Endothelial cell of umbilical vein (primary cell): ENCODE data around the gene PDE1C. TPM values are rescaled to one million over a fixed set of nuclear protein-coding genes. Genes with fewer than 3 reads are reported as not detected.

ENCODE experiments used
- BruUV-seq: library from RNA; stranded (reverse); fragments of 400-500 nt; replicated peaks from 2 replicates; lab custom pipeline; 2021; lab: Mats Ljungman, UMichigan
- CTCF ChIA-PET: fragments of 300-600, 350-600 bp; sonication (Branson Sonifier 250); formaldehyde crosslinking; loops from one replicate; lab custom pipeline; 2021; ENCODE audit warnings: antibody characterized with exemption, inconsistent platforms; lab: Charles Lee
- POLR2A ChIA-PET: fragments of 300-600, 350-600 bp; sonication (Branson Sonifier 250); formaldehyde crosslinking; loops from one replicate; lab custom pipeline; 2021; ENCODE audit warnings: antibody characterized with exemption, inconsistent platforms; lab: Charles Lee
- DNase-seq: peaks from one replicate; pipeline ENCODE4 v3.0.0-alpha.2; 2011; ENCODE audit warnings: low read depth, low spot score
- FAIRE-seq: peaks from 2 replicates; lab custom pipeline; 2011; peaks lifted over from hg19 to GRCh38; lab: Jason Lieb, UNC
- H2AFZ ChIP-seq: 2 replicates; pipeline ENCODE4 v1.6.0; 2012; ENCODE audit warnings: low read depth, low read length, control low read depth, inconsistent platforms
- H3K27ac ChIP-seq: 2 replicates; pipeline ENCODE4 v1.5.1; 2011; ENCODE audit warnings: low read depth, mild to moderate bottlenecking, control low read depth, low read length, moderate library complexity; ENCODE audit not compliant: insufficient read depth
- H3K27me3 ChIP-seq, 2 experiments: 2 replicates each; pipeline versions ENCODE4 v1.6.0 to v1.6.1; 2011; ENCODE audit warnings: low read length in 2 of 2, mixed read lengths in 1 of 2; ENCODE audit not compliant: control insufficient read depth in 2 of 2, insufficient read depth in 2 of 2
- H3K36me3 ChIP-seq, 2 experiments: 2 replicates in 1 of 2; 3 replicates in 1 of 2; pipeline ENCODE4 v1.5.1; 2011; ENCODE audit warnings: low read length in 2 of 2, mild to moderate bottlenecking in 1 of 2, moderate library complexity in 1 of 2; ENCODE audit not compliant: control insufficient read depth in 2 of 2, insufficient read depth in 2 of 2; ENCODE audit errors: extremely low read depth in 1 of 2
- H3K4me1 ChIP-seq: 3 replicates; pipeline ENCODE4 v1.5.1; 2011; ENCODE audit warnings: mild to moderate bottlenecking, low read length; ENCODE audit not compliant: control insufficient read depth, insufficient read depth; ENCODE audit errors: extremely low read depth
- H3K4me2 ChIP-seq: 2 replicates; pipeline ENCODE4 v1.6.1; 2011; ENCODE audit warnings: low read length, control low read depth, mixed read lengths; ENCODE audit not compliant: insufficient read depth
- H3K4me3 ChIP-seq, 3 experiments: fragments of 200-600 bp in 1 of 3; sonication (generic), shearing (Covaris generic) in 1 of 3; replicated peaks in 1 of 3; 2 replicates each; pipeline ENCODE4 v1.5.1; 2011 to 2016; ENCODE audit warnings: control low read depth in 3 of 3, low read length in 3 of 3, mild to moderate bottlenecking in 2 of 3, inconsistent platforms in 1 of 3, low read depth in 1 of 3, moderate library complexity in 1 of 3; ENCODE audit not compliant: insufficient read depth in 1 of 3
- H3K79me2 ChIP-seq: 2 replicates; pipeline ENCODE4 v1.6.0; 2012; ENCODE audit warnings: low read length, inconsistent platforms; ENCODE audit not compliant: control insufficient read depth, insufficient read depth
- H3K9ac ChIP-seq: replicated peaks from 2 replicates; pipeline ENCODE3; 2011; ENCODE audit warnings: low read length, control low read depth; ENCODE audit not compliant: insufficient read depth; ENCODE audit errors: extremely low read depth
- H3K9me1 ChIP-seq: replicated peaks from 3 replicates; pipeline ENCODE4 v1.6.0; 2011; ENCODE audit warnings: mild to moderate bottlenecking, low read length; ENCODE audit not compliant: control insufficient read depth, insufficient read depth; ENCODE audit errors: extremely low read depth
- H3K9me3 ChIP-seq: replicated peaks from 2 replicates; pipeline ENCODE4 v1.5.1; 2012; ENCODE audit warnings: low read length, inconsistent platforms; ENCODE audit not compliant: control insufficient read depth, insufficient read depth
- H4K20me1 ChIP-seq: replicated peaks from 2 replicates; pipeline ENCODE3; 2011; ENCODE audit warnings: mild to moderate bottlenecking, low read length; ENCODE audit not compliant: control insufficient read depth, insufficient read depth; ENCODE audit errors: extremely low read depth
- EZH2 ChIP-seq: IDR thresholded peaks from 2 replicates; pipeline ENCODE4 v1.6.1; 2012; ENCODE audit warnings: borderline replicate concordance, low read depth, mild to moderate bottlenecking, moderate library complexity, low read length, inconsistent platforms; ENCODE audit not compliant: severe bottlenecking
- FOS ChIP-seq: IDR thresholded peaks from 2 replicates; pipeline ENCODE4 v1.6.1; 2011; ENCODE audit warnings: mild to moderate bottlenecking, low read length, moderate library complexity, borderline replicate concordance; ENCODE audit not compliant: insufficient read depth
- GATA2 ChIP-seq: IDR thresholded peaks from 2 replicates; pipeline ENCODE4 v1.7.0; 2011; ENCODE audit warnings: low read depth, mild to moderate bottlenecking, moderate library complexity, mixed read lengths, low read length; ENCODE audit not compliant: insufficient read length, insufficient read depth
- JUN ChIP-seq: IDR thresholded peaks from 2 replicates; pipeline ENCODE4 v1.6.1; 2011; ENCODE audit warnings: borderline replicate concordance, low read depth; ENCODE audit not compliant: insufficient read length, insufficient read depth
- MYC ChIP-seq: IDR thresholded peaks from one replicate; pipeline ENCODE4 v1.6.1; 2011; ENCODE audit warnings: mild to moderate bottlenecking, low read depth, low read length
- POLR2A ChIP-seq: IDR thresholded peaks from 2 replicates; pipeline ENCODE4 v1.6.1; 2012; ENCODE audit warnings: low read depth, mild to moderate bottlenecking, control low read depth, low read length
- POLR2AphosphoS5 ChIP-seq: IDR thresholded peaks from 2 replicates; pipeline ENCODE4 v1.6.1; 2012; ENCODE audit warnings: low read depth, mild to moderate bottlenecking, control low read depth, low read length, moderate library complexity; ENCODE audit not compliant: insufficient read depth
- dilution Hi-C: fragments of 300-500 bp; cut with MboI; formaldehyde crosslinking; loops from one replicate; pipeline ENCODE4 v1.15.0; 2019; ENCODE audit warnings: low sequenced_read_pairs; ENCODE audit not compliant: extremely low pct_ligation_motif_present
- intact Hi-C: fragments of 100-400 bp; cut with micrococcal nuclease; formaldehyde crosslinking; loops from one replicate; pipeline ENCODE4 v1.10.0; 2022
- polyA plus RNA-seq, 4 experiments: library from polyadenylated mRNA; depleted of rRNA in 3 of 4; stranded (reverse) in 3 of 4; unstranded in 1 of 4; fragments of >200 nt; gene quantifications; 2 replicates each; pipeline versions ENCODE4 v1.2.1 to v1.2.3, GENCODE V29; 2011 to 2012; ENCODE audit warnings: missing spikeins in 1 of 4
- total RNA-seq: library from RNA; stranded (reverse); gene quantifications from 2 replicates; pipeline ENCODE4 v1.2.3, GENCODE V29; 2021
- TF ChIP-seq, protein P1 (sequence below), 2 donors: IDR thresholded peaks; 1 replicate in 1 of 2; 2 replicates in 1 of 2; pipeline ENCODE4 v1.5.1; 2011; ENCODE audit warnings: low read length in 2 of 2, mild to moderate bottlenecking in 2 of 2, moderate library complexity in 2 of 2, control low read depth in 1 of 2, inconsistent platforms in 1 of 2, low read depth in 1 of 2; ENCODE audit not compliant: insufficient read depth in 1 of 2; ENCODE audit errors: extremely low read depth in 1 of 2
- TF ChIP-seq, protein P2 (sequence below): IDR thresholded peaks from 2 replicates; pipeline ENCODE4 v1.6.1; 2011; ENCODE audit not compliant: insufficient read depth, insufficient read length

Gene PDE1C
- total and polyA plus RNA-seq, 2 donors (not counting 3 experiments of a cell fraction or from before 2014, with no cell fraction given) = 0.90 to 3.1 TPM

DNA sequence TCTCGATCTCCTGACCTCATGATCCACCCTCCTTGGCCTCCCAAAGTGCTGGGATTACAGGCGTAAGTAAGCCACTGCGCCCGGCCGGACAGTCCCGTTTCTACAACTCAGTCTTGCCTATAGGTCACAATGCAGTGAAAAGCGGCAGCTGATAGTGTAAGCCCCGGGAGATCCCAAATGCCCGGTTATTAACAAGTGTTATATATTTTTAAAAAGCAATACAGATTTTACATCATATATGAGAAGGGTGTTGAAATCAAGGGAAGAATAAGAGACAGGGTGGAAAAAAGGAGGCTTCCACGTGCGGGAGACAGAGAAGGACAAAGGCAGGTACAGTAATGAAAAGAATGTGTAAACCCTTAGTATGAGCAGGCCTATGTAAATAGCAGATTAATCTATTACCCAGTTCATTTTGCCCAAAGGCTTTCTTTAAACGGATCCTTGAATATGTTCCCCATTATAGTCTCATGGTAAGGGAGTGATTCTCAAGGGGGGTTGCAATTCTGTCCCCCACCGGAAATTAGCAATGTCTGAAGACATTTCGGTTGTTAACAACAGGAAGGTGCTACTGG lies 170.8 kb downstream of the PDE1C start:
- no peaks in the 10 kb centered on the region for H4K20me1 ChIP-seq
- intact Hi-C loops (no loop called here), dilution Hi-C loops (no loop called here)
- BruUV-seq = no TSS peak
- ChIA-PET POLR2A (no interaction called here), CTCF (no interaction called here)
- H3K79me2 ChIP-seq = no peaks in the 10 kb centered on the region
- H3K9ac ChIP-seq = no peak overlapping the region
- H3K9me3 ChIP-seq = no peaks in the 10 kb centered on the region
- no peaks in the 10 kb centered on the region for H3K36me3 ChIP-seq
- no peak overlapping the region for H3K4me2 ChIP-seq
- FAIRE-seq = no peak
- no peak overlapping the region for H2AFZ ChIP-seq
- no peak for DNase-seq
- no peak overlapping the region for H3K27ac ChIP-seq
- H3K4me3 ChIP-seq = no peak overlapping the region
- H3K4me1 ChIP-seq = no peaks in the 10 kb centered on the region
- TF ChIP-seq EZH2 (no peak), GATA2 (no peak), FOS (no peak), POLR2AphosphoS5 (no peak), JUN (no peak), POLR2A (no peak), MYC (no peak)
- TF ChIP-seq, protein P1, sequence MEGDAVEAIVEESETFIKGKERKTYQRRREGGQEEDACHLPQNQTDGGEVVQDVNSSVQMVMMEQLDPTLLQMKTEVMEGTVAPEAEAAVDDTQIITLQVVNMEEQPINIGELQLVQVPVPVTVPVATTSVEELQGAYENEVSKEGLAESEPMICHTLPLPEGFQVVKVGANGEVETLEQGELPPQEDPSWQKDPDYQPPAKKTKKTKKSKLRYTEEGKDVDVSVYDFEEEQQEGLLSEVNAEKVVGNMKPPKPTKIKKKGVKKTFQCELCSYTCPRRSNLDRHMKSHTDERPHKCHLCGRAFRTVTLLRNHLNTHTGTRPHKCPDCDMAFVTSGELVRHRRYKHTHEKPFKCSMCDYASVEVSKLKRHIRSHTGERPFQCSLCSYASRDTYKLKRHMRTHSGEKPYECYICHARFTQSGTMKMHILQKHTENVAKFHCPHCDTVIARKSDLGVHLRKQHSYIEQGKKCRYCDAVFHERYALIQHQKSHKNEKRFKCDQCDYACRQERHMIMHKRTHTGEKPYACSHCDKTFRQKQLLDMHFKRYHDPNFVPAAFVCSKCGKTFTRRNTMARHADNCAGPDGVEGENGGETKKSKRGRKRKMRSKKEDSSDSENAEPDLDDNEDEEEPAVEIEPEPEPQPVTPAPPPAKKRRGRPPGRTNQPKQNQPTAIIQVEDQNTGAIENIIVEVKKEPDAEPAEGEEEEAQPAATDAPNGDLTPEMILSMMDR (IDR thresholded peaks at IDR 0.05; ENCODE audit: extremely low read depth in 1 of 2, insufficient read depth in 1 of 2, low read depth in 1 of 2, low read length in 2 of 2) = no peak
- TF ChIP-seq, protein P2, sequence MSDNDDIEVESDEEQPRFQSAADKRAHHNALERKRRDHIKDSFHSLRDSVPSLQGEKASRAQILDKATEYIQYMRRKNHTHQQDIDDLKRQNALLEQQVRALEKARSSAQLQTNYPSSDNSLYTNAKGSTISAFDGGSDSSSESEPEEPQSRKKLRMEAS = no peak
- no peaks in the 10 kb centered on the region for H3K27me3 ChIP-seq
- no peaks in the 10 kb centered on the region for H3K9me1 ChIP-seq
